HUES64 (cell line): Measurements from ENCODE around the gene VPS4B. TPM values are rescaled to one million over a fixed set of nuclear protein-coding genes. Genes with fewer than 3 reads are reported as not detected.
A peak's percentile ranks its signal among the peaks of the same experiment; 100 is the strongest.
"Not testable (repeated sequence)": the region's sequence is repeated elsewhere in the genome, so short reads cannot be mapped to it uniquely, and the experiment has no call there.

Experiments
- H3K27ac ChIP-seq: 2 replicates; pipeline ENCODE4 v1.7.0; 2013; ENCODE audit warnings: low read depth, low read length, inconsistent platforms
- H3K27me3 ChIP-seq: 2 replicates; pipeline ENCODE4 v1.6.1; 2013; ENCODE audit warnings: mild to moderate bottlenecking, low read length; ENCODE audit not compliant: insufficient read depth
- H3K36me3 ChIP-seq: 2 replicates; pipeline ENCODE4 v1.6.1; 2013; ENCODE audit warnings: mild to moderate bottlenecking, low read length; ENCODE audit not compliant: insufficient read depth
- H3K4me1 ChIP-seq: 2 replicates; pipeline ENCODE4 v1.6.1; 2013; ENCODE audit warnings: mild to moderate bottlenecking, low read length, moderate library complexity; ENCODE audit not compliant: insufficient read depth
- H3K4me3 ChIP-seq: 2 replicates; pipeline ENCODE4 v1.5.1; 2013; ENCODE audit warnings: mild to moderate bottlenecking, low read length, moderate library complexity
- H3K9ac ChIP-seq: 2 replicates; pipeline ENCODE4 v1.6.1; 2013; ENCODE audit warnings: mild to moderate bottlenecking, low read depth, low read length
- H3K9me3 ChIP-seq: 2 replicates; pipeline ENCODE4 v1.6.1; 2013; ENCODE audit warnings: low read depth, low read length; ENCODE audit not compliant: insufficient read depth
- WGBS: fragments of 150-250, 120-280 bp; methylation state at CpG from one replicate; pipeline ENCODE4 v1.1.7; 2013; ENCODE audit warnings: missing lambda C conversion rate; 5-methylcytosine and 5-hydroxymethylcytosine counted together
- polyA plus RNA-seq, 2 experiments: library from polyadenylated mRNA; stranded (reverse); fragments of 50-300 nt; gene quantifications; one replicate each; pipeline ENCODE4 v1.2.3, GENCODE V29; 2013

Gene VPS4B
- 23.4 TPM for polyA plus RNA-seq (2013, experiment 1 of 2)
- polyA plus RNA-seq (2013, experiment 2 of 2), result 21.6 TPM

- no peaks in the 10 kb centered on the region for H3K9me3 ChIP-seq
- peak within 1 kb of the TSS; percentile 94 for H3K9ac ChIP-seq
- H3K27me3 ChIP-seq, result no peaks in the 10 kb centered on the region
- no peaks in the 10 kb centered on the region; the same call in 1 of the 2 replicates for H3K4me1 ChIP-seq
- peak within 1 kb of the TSS; percentile 89 for H3K27ac ChIP-seq
- under 1% methylated on average over 53 of the region's 58 CpGs for WGBS
- H3K36me3 ChIP-seq, result peaks cover 15% of the 10 kb centered on the region
- peak within 1 kb of the TSS; percentile 76 for H3K4me3 ChIP-seq
Measured at GRCh38 chr18:63422087-63422863, at the start of gene VPS4B. Gene VPS4B (minus strand): TSS chr18:63422476. CDS start chr18:63422259, 217 bp downstream.

GRCh38 chr18:63470751-63471150 lies 48.5 kb upstream of the VPS4B start:
- no peak overlapping the region for H3K4me3 ChIP-seq
- H3K9me3 ChIP-seq, result no peaks in the 10 kb centered on the region
- no peaks in the 10 kb centered on the region for H3K27me3 ChIP-seq
- no peaks in the 10 kb centered on the region for H3K4me1 ChIP-seq
- no peaks in the 10 kb centered on the region for H3K36me3 ChIP-seq
- WGBS, result 89% methylated on average over 11 of the region's 12 CpGs
- H3K9ac ChIP-seq, result no peak overlapping the region
- H3K27ac ChIP-seq, result no peak overlapping the region

DNA sequence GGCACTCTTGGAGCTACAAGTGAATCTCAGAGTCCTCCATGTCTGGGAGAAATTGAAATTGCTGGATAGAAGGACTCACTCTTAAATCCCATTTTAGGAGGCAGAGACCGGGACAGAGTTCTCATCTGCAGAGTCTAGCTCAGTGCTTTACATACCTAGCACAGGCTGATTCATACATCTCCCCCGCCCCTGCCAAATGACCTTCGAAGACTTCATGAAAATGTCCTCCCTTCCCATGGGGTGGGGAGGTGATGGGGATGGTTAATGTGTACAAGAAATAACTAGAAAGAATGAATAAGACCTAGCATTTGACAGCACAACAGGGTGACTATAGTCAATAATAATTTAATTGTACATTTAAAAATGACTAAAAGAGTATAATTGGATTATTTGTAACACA lies 46.3 kb upstream of the VPS4B start:
- no peaks in the 10 kb centered on the region for H3K36me3 ChIP-seq
- H3K9ac ChIP-seq, result no peak overlapping the region
- H3K4me1 ChIP-seq, result no peaks in the 10 kb centered on the region
- no peaks in the 10 kb centered on the region for H3K27me3 ChIP-seq
- WGBS, result 89% methylated on average over 3 of the region's 3 CpGs
- no peak overlapping the region for H3K27ac ChIP-seq
- no peaks in the 10 kb centered on the region for H3K9me3 ChIP-seq
- no peak overlapping the region for H3K4me3 ChIP-seq

DNA sequence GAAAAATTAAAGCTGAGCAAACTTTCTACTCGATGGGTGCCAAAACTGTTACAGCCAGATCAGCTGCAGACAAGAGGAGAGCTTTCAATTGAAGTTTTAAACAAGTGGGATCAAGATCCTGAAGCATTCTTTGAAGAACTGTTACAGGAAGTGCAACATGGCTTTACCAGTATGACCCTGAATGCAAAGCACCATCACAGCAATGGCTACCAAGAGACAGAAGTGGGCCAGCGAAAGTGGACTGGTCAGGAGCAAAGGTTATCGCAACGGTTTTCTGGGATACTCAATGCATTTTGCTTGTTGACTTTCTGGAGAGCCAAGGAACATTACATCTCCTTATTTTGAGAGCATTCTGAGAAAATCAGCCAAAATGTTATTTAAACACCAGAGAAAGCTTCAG lies 45.4 kb upstream of the VPS4B start:
- no peaks in the 10 kb centered on the region for H3K36me3 ChIP-seq
- no peaks in the 10 kb centered on the region for H3K4me1 ChIP-seq
- H3K4me3 ChIP-seq, result no peak overlapping the region
- H3K9me3 ChIP-seq, result no peaks in the 10 kb centered on the region
- no peak overlapping the region for H3K27ac ChIP-seq
- H3K9ac ChIP-seq, result no peak overlapping the region
- 90% methylated on average over 4 of the region's 4 CpGs for WGBS
- no peaks in the 10 kb centered on the region for H3K27me3 ChIP-seq

DNA sequence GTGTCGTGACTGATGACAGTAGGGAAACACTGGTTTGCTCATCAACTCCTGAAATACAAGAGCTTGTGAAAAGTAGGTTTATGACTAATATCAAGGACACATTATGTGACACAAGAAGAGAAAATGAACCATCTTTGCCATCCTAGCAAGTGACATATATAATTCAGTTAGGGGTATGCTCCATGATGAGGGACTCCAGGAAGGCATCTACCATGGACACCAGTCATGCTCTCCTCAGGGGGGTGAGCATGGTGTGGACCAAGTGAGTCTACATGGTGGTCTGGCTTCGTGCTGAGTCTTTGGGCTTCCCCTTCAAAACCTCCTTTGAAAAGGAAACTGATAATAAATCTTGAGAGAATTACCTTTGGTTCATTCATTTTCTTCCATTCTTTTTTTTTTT lies 42.8 kb upstream of the VPS4B start:
- WGBS, result 88% methylated on average over 2 of the region's 2 CpGs
- Histone ChIP-seq H3K36me3 (no peaks in the 10 kb centered on the region), H3K9me3 (no peaks in the 10 kb centered on the region), H3K9ac (no peak overlapping the region), H3K4me1 (no peaks in the 10 kb centered on the region), H3K27ac (no peak overlapping the region), H3K27me3 (no peaks in the 10 kb centered on the region), H3K4me3 (no peak overlapping the region)

GRCh38 chr18:63464434-63464833 lies 42.2 kb upstream of the VPS4B start:
- no peak overlapping the region for H3K4me3 ChIP-seq
- no peak overlapping the region for H3K27ac ChIP-seq
- no peaks in the 10 kb centered on the region for H3K9me3 ChIP-seq
- no peaks in the 10 kb centered on the region for H3K4me1 ChIP-seq
- no peak overlapping the region for H3K9ac ChIP-seq
- H3K27me3 ChIP-seq, result no peaks in the 10 kb centered on the region
- WGBS, result 87% methylated on average over 2 of the region's 2 CpGs
- H3K36me3 ChIP-seq, result no peaks in the 10 kb centered on the region

GRCh38 chr18:63460414-63460813 lies 38.1 kb upstream of the VPS4B start:
- Histone ChIP-seq H3K27me3 (no peaks in the 10 kb centered on the region), H3K4me1 (no peaks in the 10 kb centered on the region), H3K4me3 (no peak overlapping the region), H3K27ac (no peak overlapping the region), H3K36me3 (no peaks in the 10 kb centered on the region), H3K9me3 (no peaks in the 10 kb centered on the region), H3K9ac (no peak overlapping the region)
- WGBS, result 87% methylated on average over 1 of the region's 1 CpG

- Histone ChIP-seq H3K27ac (no peak overlapping the region), H3K9ac (no peak overlapping the region), H3K27me3 (no peaks in the 10 kb centered on the region), H3K4me3 (no peak overlapping the region), H3K36me3 (no peaks in the 10 kb centered on the region), H3K4me1 (no peaks in the 10 kb centered on the region), H3K9me3 (no peaks in the 10 kb centered on the region)
- 91% methylated on average over 5 of the region's 6 CpGs for WGBS
Measured at GRCh38 chr18:63457977-63458376, 35.7 kb upstream of the VPS4B start.

DNA sequence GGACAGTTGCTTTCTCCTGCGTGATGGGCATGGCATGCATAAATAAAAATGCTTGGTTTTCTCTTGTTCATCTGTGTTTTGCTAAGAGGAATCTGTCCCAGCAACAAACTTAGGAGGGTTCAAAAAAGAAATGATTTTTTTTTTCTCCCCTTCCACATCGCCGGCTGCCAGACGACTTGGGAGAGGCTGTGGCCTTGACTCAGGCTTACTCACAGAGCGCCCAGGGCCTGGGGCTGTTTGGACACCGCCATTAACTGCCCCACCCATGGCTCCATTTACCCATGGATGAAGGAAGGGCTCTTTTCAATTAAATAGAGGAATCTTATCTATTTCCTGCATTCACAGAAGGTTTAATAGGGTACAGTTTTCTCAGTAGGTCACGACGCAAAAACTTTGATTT lies 32.2 kb upstream of the VPS4B start:
- H3K4me3 ChIP-seq, result no peak overlapping the region
- 88% methylated on average over 8 of the region's 8 CpGs for WGBS
- H3K36me3 ChIP-seq, result no peaks in the 10 kb centered on the region
- H3K27ac ChIP-seq, result no peak overlapping the region
- H3K9me3 ChIP-seq, result no peaks in the 10 kb centered on the region; the same call in 1 of the 2 replicates
- H3K27me3 ChIP-seq, result no peaks in the 10 kb centered on the region
- no peak overlapping the region for H3K9ac ChIP-seq
- H3K4me1 ChIP-seq, result no peaks in the 10 kb centered on the region

DNA sequence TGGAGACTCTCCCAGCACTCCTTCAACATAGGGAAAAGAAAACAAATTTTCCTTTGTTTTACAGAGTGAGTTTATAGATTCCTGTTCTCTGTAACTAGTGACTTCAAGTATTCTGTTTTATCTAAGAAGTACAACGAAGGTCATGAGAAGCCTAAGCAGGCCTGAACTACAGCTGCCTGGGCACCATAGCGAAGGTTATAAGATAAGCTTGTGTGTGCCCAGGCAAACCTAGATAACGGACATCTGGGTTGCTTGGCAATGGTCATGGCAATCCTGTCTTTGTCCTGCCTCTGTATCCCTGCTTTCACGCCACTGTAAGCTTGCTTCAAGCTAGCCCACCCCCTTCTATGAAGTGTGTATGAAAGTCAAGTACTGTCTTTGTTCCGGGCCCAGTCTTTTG lies 30.5 kb upstream of the VPS4B start:
- H3K9ac ChIP-seq, H3K27me3 ChIP-seq, H3K36me3 ChIP-seq, H3K4me3 ChIP-seq, H3K9me3 ChIP-seq, H3K4me1 ChIP-seq, H3K27ac ChIP-seq: not testable (repeated sequence)
- WGBS, result 90% methylated on average over 5 of the region's 5 CpGs

GRCh38 chr18:63451799-63452660 lies 29.8 kb upstream of the VPS4B start:
- no peak overlapping the region for H3K27ac ChIP-seq
- 94% methylated on average over 9 of the region's 9 CpGs for WGBS
- no peak overlapping the region for H3K9ac ChIP-seq

More at GRCh38 chr18:63451799-63452660, 29.8 kb upstream of the VPS4B start:
- H3K4me1 ChIP-seq, result no peaks in the 10 kb centered on the region
- no peaks in the 10 kb centered on the region for H3K36me3 ChIP-seq
- no peaks in the 10 kb centered on the region; the same call in 1 of the 2 replicates for H3K9me3 ChIP-seq
- no peak overlapping the region for H3K4me3 ChIP-seq
- H3K27me3 ChIP-seq, result no peaks in the 10 kb centered on the region
